ENCODE data around the gene CELA3B. TPM values are rescaled to one million over a fixed set of nuclear protein-coding genes. Genes with fewer than 3 reads are reported as not detected.
"Not testable (repeated sequence)": the region's sequence is repeated elsewhere in the genome, so short reads cannot be mapped to it uniquely, and the experiment has no call there.

CELA3B gene
- total RNA-seq: not detected in 2 replicates

- intact Hi-C loops (cut with micrococcal nuclease): not testable (repeated sequence)
Observed at GRCh38 chr1:21976703-21977239, at the start of gene CELA3B. TSS of gene CELA3B (plus strand) at chr1:21977022. CDS start at chr1:21977040, 18 bp downstream.

GRCh38 chr1:21927533-21928237 is 49.1 kb upstream of the CELA3B start:
- intact Hi-C loops (cut with micrococcal nuclease): no loop called here

- intact Hi-C loops (cut with micrococcal nuclease): no loop called here
Observed at GRCh38 chr1:21930080-21930571, 46.7 kb upstream of the CELA3B start.

- intact Hi-C loops (cut with micrococcal nuclease): no loop called here
Observed at GRCh38 chr1:21930629-21931170, 46.1 kb upstream of the CELA3B start.

GRCh38 chr1:21931171-21932093 is 45.4 kb upstream of the CELA3B start:
- intact Hi-C loops (cut with micrococcal nuclease): no loop called here

GRCh38 chr1:21932127-21932526 is 44.7 kb upstream of the CELA3B start:
- intact Hi-C loops (cut with micrococcal nuclease): no loop called here

GRCh38 chr1:21933397-21934248 is 43.2 kb upstream of the CELA3B start:
- intact Hi-C loops (cut with micrococcal nuclease): no loop called here

GRCh38 chr1:21935393-21935804 is 41.4 kb upstream of the CELA3B start:
- intact Hi-C loops (cut with micrococcal nuclease): no loop called here

GRCh38 chr1:21935891-21936365 is 40.9 kb upstream of the CELA3B start:
- intact Hi-C loops (cut with micrococcal nuclease): no loop called here

- intact Hi-C loops (cut with micrococcal nuclease): no loop called here
Observed at GRCh38 chr1:21936366-21937031, 40.3 kb upstream of the CELA3B start.

GRCh38 chr1:21937034-21937371 is 39.8 kb upstream of the CELA3B start, which contains the start of gene HSPG2:
TSS of gene HSPG2 (minus strand) at chr1:21937310. CDS start at chr1:21937217, 93 bp downstream.
- intact Hi-C loops (cut with micrococcal nuclease): no loop called here

GRCh38 chr1:21937372-21938121 is 39.3 kb upstream of the CELA3B start:
- intact Hi-C loops (cut with micrococcal nuclease): no loop called here

GRCh38 chr1:21938732-21939538 is 37.9 kb upstream of the CELA3B start:
- intact Hi-C loops (cut with micrococcal nuclease): no loop called here

- intact Hi-C loops (cut with micrococcal nuclease): no loop called here
Observed at GRCh38 chr1:21939650-21940374, 37.0 kb upstream of the CELA3B start.

GRCh38 chr1:21940492-21940891 is 36.3 kb upstream of the CELA3B start:
- intact Hi-C loops (cut with micrococcal nuclease): no loop called here

- intact Hi-C loops (cut with micrococcal nuclease): no loop called here
Observed at GRCh38 chr1:21941370-21941769, 35.5 kb upstream of the CELA3B start.

- intact Hi-C loops (cut with micrococcal nuclease): no loop called here
Observed at GRCh38 chr1:21942464-21942863, 34.4 kb upstream of the CELA3B start.
